ENCODE measurements around the gene STK32C. TPM values are rescaled to one million over a fixed set of nuclear protein-coding genes. Genes with fewer than 3 reads are reported as not detected.

Gene STK32C
- total and polyA plus RNA-seq, 10 of the 15 experiments (the other 5 are each of a cell fraction or from before 2014, with no cell fraction given), result 1.5 to 18.1 (median 6.4) TPM

- no TSS peak for BruUV-seq (replicated peaks)
- POLR2A ChIA-PET, result no interaction called here
- in situ Hi-C loops (cut with MboI), result no loop called here
- no peaks in the 10 kb centered on the region for H3K27me3 ChIP-seq (replicated peaks in 1 of 2; ENCODE audit: control insufficient read depth in 2 of 2, insufficient read depth in 2 of 2, low read length in 1 of 2)
- TF ChIP-seq NBN (IDR thresholded peaks at IDR 0.05) (no peak), TARDBP (IDR thresholded peaks at IDR 0.05; ENCODE audit: borderline replicate concordance) (no peak), HDAC6 (IDR thresholded peaks at IDR 0.05; ENCODE audit: unreplicated experiment) (no peak), EED (IDR thresholded peaks at IDR 0.05; ENCODE audit: low read depth) (no peak), LARP7 (IDR thresholded peaks at IDR 0.05) (no peak), NRF1 (conservative IDR thresholded peaks at IDR 0.05; ENCODE audit: low read depth, low read length) (no peak), PKNOX1 (IDR thresholded peaks at IDR 0.05) (no peak), ZNF384 (IDR thresholded peaks at IDR 0.05; ENCODE audit: borderline replicate concordance, low read depth, low read length) (no peak), RBBP5 (conservative IDR thresholded peaks at IDR 0.05) (no peak), POLR2AphosphoS2 (IDR thresholded peaks at IDR 0.05; ENCODE audit: low read depth, low read length) (no peak), POU2F2 (IDR thresholded peaks at IDR 0.05; ENCODE audit: borderline replicate concordance, low read depth, low read length) (no peak), PBX3 (IDR thresholded peaks at IDR 0.05; ENCODE audit: insufficient replicate concordance, low read depth, low read length) (no peak), NR2F1 (conservative IDR thresholded peaks at IDR 0.05) (no peak), NKRF (conservative IDR thresholded peaks at IDR 0.05) (no peak), FOXK2 (IDR thresholded peaks at IDR 0.05) (no peak), CREM (IDR thresholded peaks at IDR 0.05; ENCODE audit: low read depth) (no peak), RFX5 (IDR thresholded peaks at IDR 0.05; ENCODE audit: low read depth, low read length) (no peak), POLR2AphosphoS5 (IDR thresholded peaks at IDR 0.05; ENCODE audit: low read length) (no peak), HDAC2 (IDR thresholded peaks at IDR 0.05) (no peak), SPI1 (IDR thresholded peaks at IDR 0.05; ENCODE audit: borderline replicate concordance, insufficient read depth, low read depth, low read length) (no peak)
- CTCF ChIA-PET, result no interaction called here
- ATAC-seq (no peak; the same call in 2 of the 3 replicates), FAIRE-seq (no peak), DNase-seq (ENCODE audit: low read depth, low spot score) (no peak)
- intact Hi-C loops (cut with micrococcal nuclease; ENCODE audit: unreplicated experiment), result no loop called here
- H3K9ac ChIP-seq (ENCODE audit: control insufficient read depth, insufficient read depth, low read length), result no peak overlapping the region
- H3K4me3 ChIP-seq, result no peak overlapping the region
- no peak overlapping the region for H3K4me2 ChIP-seq (ENCODE audit: control insufficient read depth, insufficient read depth)
- no peaks in the 10 kb centered on the region for H3K9me3 ChIP-seq (replicated peaks; ENCODE audit: control insufficient read depth, insufficient read depth, low read length)
- H3K36me3 ChIP-seq (ENCODE audit: control insufficient read depth in 2 of 2, insufficient read depth in 2 of 2, low read length in 1 of 2), result no peaks in the 10 kb centered on the region
- H2AFZ ChIP-seq (ENCODE audit: control insufficient read depth, low read depth, low read length), result no peak overlapping the region
- no peak overlapping the region for H3K27ac ChIP-seq (ENCODE audit: control insufficient read depth, insufficient read depth)
- H4K20me1 ChIP-seq (ENCODE audit: control insufficient read depth, insufficient read depth), result no peaks in the 10 kb centered on the region
- H3K79me2 ChIP-seq (ENCODE audit: control insufficient read depth, insufficient read depth, low read length), result no peaks in the 10 kb centered on the region
- RAD21 ChIA-PET (ENCODE audit: unreplicated experiment), result no interaction called here
- no peaks in the 10 kb centered on the region for H3K4me1 ChIP-seq (ENCODE audit: control insufficient read depth, insufficient read depth, low read length)
- 42% methylated on average over 10 of the region's 11 CpGs for WGBS (ENCODE audit: insufficient coverage, insufficient replicate concordance, low lambda C conversion rate, missing lambda C conversion rate)
- SMC1A ChIA-PET (ENCODE audit: uncharacterized antibody, unreplicated experiment), result no interaction called here
Measured at GRCh38 chr10:132249226-132249724, 58.5 kb downstream of the STK32C start.

All from GM12878 (cell line).